Neural progenitor cell (in vitro differentiated cells): Measurements from ENCODE around the gene RBM19.

Source experiments
- CTCF ChIP-seq: fragments of 200-600 bp; sonication (generic); IDR thresholded peaks from 2 replicates; pipeline ENCODE4 v1.5.1; 2017; ENCODE audit warnings: antibody characterized with exemption, mild to moderate bottlenecking
- EZH2 ChIP-seq: fragments of 200-600 bp; sonication (generic); IDR thresholded peaks from 2 replicates; pipeline ENCODE4 v1.6.1; 2017; ENCODE audit warnings: antibody characterized with exemption, mild to moderate bottlenecking, moderate library complexity

GRCh38 chr12:113776536-113776935 is 189.6 kb downstream of the RBM19 start:
- TF ChIP-seq CTCF: no peak
- no peak for TF ChIP-seq EZH2
